Urinary bladder (tissue), 4 donors: Measurements from ENCODE around the gene CRYGS. TPM values are rescaled to one million over a fixed set of nuclear protein-coding genes. Genes with fewer than 3 reads are reported as not detected.
"Not testable (repeated sequence)": the region's sequence is repeated elsewhere in the genome, so short reads cannot be mapped to it uniquely, and the experiment has no call there.

ENCODE experiments used
- DNase-seq: peaks from one replicate; pipeline ENCODE4 v3.0.0-alpha.2; 2015; ENCODE audit errors: extremely low spot score
- H3K27ac ChIP-seq: one replicate; pipeline ENCODE4 v1.5.1; 2013; ENCODE audit warnings: low read depth, mild to moderate bottlenecking, moderate library complexity
- H3K36me3 ChIP-seq: one replicate; pipeline ENCODE4 v1.6.1; 2013; ENCODE audit warnings: mild to moderate bottlenecking, moderate library complexity; ENCODE audit not compliant: insufficient read depth
- H3K4me1 ChIP-seq: one replicate; pipeline ENCODE4 v1.6.1; 2013; ENCODE audit warnings: mild to moderate bottlenecking, moderate library complexity; ENCODE audit not compliant: insufficient read depth
- H3K4me3 ChIP-seq: one replicate; pipeline ENCODE4 v1.5.1; 2013; ENCODE audit warnings: low read depth, low read length
- WGBS: extraction: QIAGEN DNeasy Blood & Tissue Kit; methylation state at CpG from one replicate; pipeline ENCODE4 v1.1.7; 2013; 5-methylcytosine and 5-hydroxymethylcytosine counted together
- polyA plus RNA-seq: library from polyadenylated mRNA; stranded (reverse); fragments of 200-250 nt; gene quantifications from one replicate; pipeline ENCODE4 v1.2.3, GENCODE V29; 2013
- total RNA-seq: library from RNA; depleted of rRNA; stranded (reverse); fragments of >200 nt; gene quantifications from one replicate; pipeline ENCODE4 v1.2.3, GENCODE V29; 2014
- donor health status: healthy with polysubstance abuse.
- donor health status: healthy.

The CRYGS gene
- total and polyA plus RNA-seq, 2 donors = 1.3 to 2.7 TPM

DNA sequence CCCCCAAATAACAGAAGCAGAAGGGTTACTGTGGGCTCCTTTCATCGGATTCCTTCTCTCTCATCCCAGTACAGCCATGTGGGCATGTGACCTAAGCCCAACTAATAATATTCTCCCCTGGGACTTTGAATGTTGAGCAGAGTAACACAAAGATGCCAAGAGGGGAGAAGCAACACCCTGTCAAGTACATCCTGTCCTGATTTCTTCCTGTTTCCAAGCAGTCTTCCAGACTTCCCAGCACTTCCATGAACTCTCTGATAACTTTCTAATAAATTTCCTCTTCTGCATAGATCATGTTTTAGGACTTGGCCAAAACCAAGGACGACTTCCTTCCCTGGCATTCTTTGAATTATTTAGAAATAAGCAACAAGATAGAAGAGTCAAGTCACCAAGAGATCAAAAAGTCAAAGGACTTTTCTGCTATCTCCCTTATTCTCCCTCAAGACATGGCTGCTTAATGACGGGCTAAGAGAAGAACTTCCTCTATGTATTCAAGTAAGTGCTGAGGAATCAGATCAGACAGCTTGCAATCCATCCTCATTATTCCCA is 37.9 kb downstream of the CRYGS start:
- DNase-seq = no peak
- H3K4me3 ChIP-seq = no peak overlapping the region
- no peak overlapping the region for H3K27ac ChIP-seq
- no peaks in the 10 kb centered on the region for H3K36me3 ChIP-seq
- H3K4me1 ChIP-seq = no peaks in the 10 kb centered on the region
- 61% methylated on average over 3 of the region's 3 CpGs for WGBS

DNA sequence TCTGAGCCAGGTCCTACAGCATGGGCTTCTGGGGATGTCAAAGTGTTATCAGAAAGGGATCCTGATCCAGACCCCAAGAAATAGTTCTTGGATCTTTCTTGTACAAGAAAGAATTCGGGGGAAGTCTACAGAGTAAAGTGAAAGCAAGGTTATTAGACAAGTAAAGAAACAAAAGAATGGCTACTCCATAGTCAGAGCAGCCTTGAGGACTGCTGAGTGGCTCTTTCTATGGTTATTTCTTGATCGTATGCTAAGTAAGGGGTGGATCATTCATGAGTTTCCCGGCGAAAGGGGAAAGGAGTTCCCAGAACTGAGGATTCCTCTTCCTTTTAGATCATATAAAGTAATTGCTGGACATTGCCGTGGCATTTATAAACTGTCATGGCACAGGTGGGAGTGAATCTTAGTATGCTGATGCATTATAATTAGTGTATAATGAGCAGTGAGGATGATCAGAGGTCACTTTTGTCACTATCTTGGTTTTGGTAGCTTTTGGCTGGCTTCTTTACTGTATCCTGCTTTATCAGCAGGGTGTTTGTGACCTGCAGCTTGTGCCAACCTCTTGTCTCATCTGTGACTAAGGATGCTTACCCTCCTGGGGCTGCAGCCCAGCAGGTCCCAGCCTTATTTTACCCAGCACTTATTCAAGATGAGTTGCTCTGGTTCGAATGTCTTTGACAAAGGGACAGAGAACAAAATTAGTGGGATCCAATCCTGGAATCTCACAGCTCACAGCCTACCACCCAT is 41.0 kb downstream of the CRYGS start:
- H3K36me3 ChIP-seq = no peaks in the 10 kb centered on the region
- no peak overlapping the region for H3K4me3 ChIP-seq
- 49% methylated on average over 6 of the region's 6 CpGs for WGBS
- DNase-seq = no peak
- no peak overlapping the region for H3K27ac ChIP-seq
- no peaks in the 10 kb centered on the region for H3K4me1 ChIP-seq

DNA sequence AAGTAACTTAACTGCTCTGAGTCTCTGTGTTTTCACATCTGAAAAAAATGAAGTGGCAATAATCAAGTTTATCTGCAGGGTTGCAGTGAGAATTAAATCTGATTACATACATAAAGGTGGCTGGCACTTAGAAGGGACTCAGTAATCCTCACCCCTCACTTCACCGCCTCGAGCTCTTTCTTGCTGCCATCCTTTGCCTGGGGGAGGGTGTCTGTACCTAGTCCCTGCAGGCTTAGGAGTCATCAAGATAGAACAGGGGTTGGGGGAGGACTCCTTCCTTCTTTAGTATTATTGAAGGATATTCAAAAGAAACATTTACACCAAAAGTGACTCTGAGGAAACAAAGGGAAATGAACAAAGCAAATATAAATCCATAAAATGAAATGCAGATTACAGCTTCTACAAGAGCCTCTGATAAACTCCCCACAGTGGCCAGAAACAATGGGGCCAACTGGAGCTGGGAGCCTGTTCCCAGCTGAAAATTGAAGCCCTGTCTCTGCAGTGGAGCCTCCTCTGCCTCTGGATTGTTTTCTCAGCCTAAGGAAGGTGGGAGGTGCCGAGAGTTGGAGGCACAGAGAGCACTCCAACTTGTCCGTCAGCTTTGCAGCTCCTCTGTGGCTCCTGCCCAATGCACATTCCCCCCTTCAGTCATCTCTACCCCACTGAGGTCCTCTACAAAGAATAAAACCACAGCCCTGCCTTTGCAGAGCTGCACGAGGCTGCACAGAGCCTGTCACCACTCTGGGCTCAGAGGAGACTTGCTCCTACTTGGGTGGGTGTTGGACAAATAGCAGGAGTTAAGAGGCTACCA is 41.8 kb downstream of the CRYGS start:
- Histone ChIP-seq H3K36me3 (no peaks in the 10 kb centered on the region), H3K4me3 (no peak overlapping the region), H3K4me1 (no peaks in the 10 kb centered on the region), H3K27ac (no peak overlapping the region)
- no peak for DNase-seq
- WGBS = 39% methylated on average over 5 of the region's 5 CpGs

DNA sequence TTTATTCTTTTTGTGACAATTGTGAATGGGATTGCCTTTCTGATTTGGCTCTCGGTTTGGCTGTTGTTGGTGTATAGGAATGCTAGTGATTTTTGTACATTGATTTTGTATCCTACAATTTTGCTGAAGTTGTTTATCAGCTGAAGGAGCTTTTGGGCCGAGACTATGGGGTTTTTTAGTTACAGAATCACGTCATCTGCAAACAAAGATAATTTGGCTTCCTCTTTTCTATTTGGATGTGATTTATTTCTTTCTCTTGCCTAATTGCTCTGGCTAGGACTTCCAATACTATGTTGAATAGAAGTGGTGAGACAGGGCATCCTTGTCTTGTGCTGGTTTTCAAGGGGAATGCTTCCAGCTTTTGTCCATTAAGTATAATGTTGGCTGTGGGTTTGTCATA is 44.2 kb downstream of the CRYGS start:
- not testable (repeated sequence) for H3K27ac ChIP-seq, DNase-seq, H3K4me1 ChIP-seq, H3K4me3 ChIP-seq, H3K36me3 ChIP-seq
- 80% methylated on average over 3 of the region's 3 CpGs for WGBS

DNA sequence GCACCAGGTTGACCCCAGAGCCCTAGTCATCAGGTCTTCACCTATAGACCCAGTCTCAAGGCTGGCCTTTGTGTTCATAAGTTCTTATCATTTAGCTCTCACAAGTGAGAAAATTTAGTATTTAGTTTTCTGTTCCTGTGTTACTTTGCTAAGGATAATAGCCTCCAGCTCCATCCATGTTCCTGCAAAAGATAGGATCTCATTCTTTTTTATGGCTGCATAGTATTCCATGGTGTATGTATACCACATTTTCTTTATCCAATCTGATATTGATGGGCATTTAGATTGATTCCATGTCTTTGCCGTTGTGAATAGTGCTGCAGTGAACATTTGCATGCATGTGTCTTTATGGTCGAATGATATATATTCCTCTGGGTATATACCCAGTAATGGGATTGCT is 46.2 kb downstream of the CRYGS start:
- not testable (repeated sequence) for H3K36me3 ChIP-seq
- WGBS = 95% methylated on average over 2 of the region's 2 CpGs

DNA sequence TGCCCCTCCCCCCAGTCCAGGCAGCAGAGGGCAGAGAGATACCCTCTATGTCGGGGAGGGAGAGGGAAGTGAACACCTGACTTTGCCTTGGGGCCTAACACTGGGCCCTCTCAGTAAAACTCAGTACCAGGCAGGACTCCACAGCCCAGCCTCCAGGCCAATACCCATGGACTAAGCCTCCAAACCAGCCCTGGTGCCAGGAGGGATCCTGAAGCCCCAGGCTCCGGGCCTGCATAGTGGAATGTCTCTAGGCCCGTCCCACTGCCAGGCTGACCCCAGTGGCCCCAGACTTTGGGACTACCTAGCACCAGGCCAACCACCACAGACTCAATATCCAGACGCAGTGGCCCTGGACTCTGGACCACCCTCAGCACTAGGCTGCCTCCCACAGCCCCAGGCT is 46.6 kb downstream of the CRYGS start:
- DNase-seq = no peak
- Histone ChIP-seq H3K4me3 (no peak overlapping the region), H3K4me1 (no peaks in the 10 kb centered on the region), H3K36me3 (no peaks in the 10 kb centered on the region), H3K27ac (no peak overlapping the region)
- WGBS = 86% methylated on average over 4 of the region's 4 CpGs

More for the DNA sequence above, 46.2 kb downstream of the CRYGS start:
- H3K4me1 ChIP-seq, DNase-seq, H3K4me3 ChIP-seq, H3K27ac ChIP-seq: not testable (repeated sequence)

DNA sequence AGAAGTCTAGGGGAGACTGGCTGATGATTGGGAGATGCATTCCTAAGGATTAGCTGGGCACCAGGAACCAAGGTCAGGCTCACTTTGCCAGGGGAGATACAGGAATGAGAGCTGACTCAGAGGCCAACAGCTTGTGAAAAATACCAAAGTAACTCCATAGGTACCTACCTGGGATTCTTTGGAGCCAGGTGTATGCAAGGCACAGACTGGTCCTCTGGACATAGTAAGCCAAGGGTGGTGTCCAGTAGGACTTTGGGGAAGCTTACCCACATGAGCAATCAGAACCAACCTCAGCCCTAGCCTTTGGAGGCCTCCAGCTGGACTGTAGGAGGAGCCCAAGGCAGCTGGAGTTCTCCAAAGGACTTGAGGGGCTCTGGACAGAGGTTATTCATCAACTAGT is 47.5 kb downstream of the CRYGS start:
- DNase-seq = no peak
- H3K27ac ChIP-seq = no peak overlapping the region
- H3K36me3 ChIP-seq = no peaks in the 10 kb centered on the region
- no peak overlapping the region for H3K4me3 ChIP-seq
- no peaks in the 10 kb centered on the region for H3K4me1 ChIP-seq

DNA sequence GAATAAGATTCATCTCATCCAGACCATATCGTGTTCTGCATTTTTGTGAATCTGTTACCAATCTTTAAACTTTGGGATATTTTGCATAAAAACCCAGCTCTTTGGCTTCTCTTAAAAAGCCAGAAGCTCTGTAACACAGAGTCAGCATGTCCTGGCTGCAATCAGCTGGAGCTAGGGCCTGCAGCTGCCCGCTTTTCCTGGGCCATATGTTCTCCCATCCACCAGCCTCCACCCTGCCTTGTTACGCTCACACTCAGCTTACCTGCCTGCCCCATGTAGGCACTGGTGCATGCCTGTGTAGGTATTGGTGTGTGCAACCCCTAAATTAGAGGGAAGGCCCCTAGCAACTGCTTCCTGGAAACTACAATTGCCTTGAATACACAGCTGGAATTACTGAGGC is 48.2 kb downstream of the CRYGS start:
- Histone ChIP-seq H3K4me3 (no peak overlapping the region), H3K36me3 (no peaks in the 10 kb centered on the region), H3K4me1 (no peaks in the 10 kb centered on the region), H3K27ac (no peak overlapping the region)
- no peak for DNase-seq
- 94% methylated on average over 3 of the region's 3 CpGs for WGBS

DNA sequence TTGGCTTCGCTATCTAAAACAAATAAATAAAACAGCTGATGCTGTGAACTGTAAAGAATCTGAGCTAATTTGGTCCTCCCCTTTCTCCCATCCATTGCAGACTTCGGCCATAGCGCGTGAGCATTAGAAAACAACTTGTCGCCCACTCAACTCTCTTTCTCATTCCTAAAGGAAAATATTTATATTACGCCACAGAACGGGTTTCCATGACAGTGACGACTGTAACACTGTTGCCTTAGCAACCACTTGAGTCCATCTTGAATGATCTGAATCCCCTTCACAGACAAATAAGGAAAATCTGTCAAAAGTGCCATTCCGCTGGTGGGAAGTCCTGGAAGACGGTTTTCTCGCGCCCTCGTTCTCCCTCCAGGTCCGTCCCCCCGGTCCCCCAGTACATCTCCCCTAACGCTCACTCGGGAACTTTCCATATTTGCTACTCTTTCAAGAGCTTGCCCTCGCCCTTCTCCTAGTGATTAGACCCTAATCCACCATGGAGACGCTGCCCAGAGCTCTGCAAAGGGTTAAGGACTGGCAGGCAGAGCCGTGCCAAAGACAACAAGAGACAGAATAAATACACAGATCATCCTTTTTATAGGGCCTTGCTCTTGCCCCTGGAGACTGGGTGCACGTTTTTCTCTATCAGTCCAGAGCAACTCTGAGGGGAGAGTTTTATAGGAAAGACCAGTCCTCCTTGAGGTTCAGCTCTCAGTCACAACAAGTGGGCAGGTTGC is 50.5 kb downstream of the CRYGS start:
- H3K4me3 ChIP-seq = no peak overlapping the region
- H3K36me3 ChIP-seq = no peaks in the 10 kb centered on the region
- no peaks in the 10 kb centered on the region for H3K4me1 ChIP-seq
- WGBS = 72% methylated on average over 21 of the region's 21 CpGs
- no peak overlapping the region for H3K27ac ChIP-seq
- DNase-seq = no peak

DNA sequence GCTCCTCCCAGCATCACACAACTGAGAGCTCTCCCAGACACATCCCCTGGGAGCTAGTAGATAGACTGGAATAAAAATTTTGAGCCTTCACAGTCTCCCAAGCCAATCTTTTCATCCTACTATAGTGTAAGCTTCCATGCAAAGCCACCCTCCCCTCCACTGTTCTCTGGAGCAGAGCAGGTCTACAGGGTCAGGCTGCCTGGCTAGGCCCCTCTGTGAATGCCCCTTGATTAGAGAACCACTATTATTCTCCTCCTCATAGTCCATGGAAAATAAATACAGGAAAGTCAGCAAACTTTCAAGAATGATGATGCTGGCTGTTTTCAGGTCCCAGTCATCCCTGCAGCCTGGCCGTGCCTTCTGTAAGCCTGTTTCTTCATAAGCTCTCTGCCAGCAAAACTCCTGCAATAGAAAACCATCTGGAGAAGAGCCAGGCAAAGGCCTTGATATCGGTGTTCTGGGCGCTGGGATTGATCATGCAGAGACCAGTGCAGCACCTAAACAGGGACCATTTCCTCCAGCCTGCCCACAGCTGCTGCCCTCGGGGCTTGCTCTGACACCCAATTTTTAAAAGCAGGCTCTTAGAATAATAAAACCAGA is 51.7 kb downstream of the CRYGS start:
- 76% methylated on average over 4 of the region's 4 CpGs for WGBS
- Histone ChIP-seq H3K4me1 (no peaks in the 10 kb centered on the region), H3K4me3 (no peak overlapping the region), H3K36me3 (no peaks in the 10 kb centered on the region), H3K27ac (no peak overlapping the region)
- no peak for DNase-seq

DNA sequence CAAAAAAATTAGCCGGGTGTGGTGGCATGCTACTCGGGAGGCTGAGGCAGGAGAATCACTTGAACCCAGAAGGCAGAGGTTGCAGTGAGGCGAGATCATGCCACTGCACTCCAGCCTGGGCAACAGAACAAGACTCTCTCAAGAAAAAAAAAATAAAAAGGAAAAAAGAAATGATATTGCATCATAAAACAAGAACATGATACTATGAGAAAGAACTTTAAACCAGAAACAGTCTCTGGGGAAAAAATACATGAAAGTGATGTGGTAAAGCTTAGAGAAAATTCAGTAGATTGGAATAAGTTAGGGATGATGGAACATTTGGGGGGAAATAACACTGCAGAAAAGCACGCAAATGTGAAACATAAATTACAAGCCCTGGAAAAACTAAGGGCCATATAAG is 54.7 kb downstream of the CRYGS start:
- WGBS = 95% methylated on average over 4 of the region's 4 CpGs
- Histone ChIP-seq H3K4me1 (no peaks in the 10 kb centered on the region), H3K36me3 (no peaks in the 10 kb centered on the region), H3K27ac (no peak overlapping the region), H3K4me3 (no peak overlapping the region)
- no peak for DNase-seq
